CD4-positive, alpha-beta T cell treated with Interleukin-4 for 4 hours (primary cell): ENCODE results near the gene KRTAP19-2.
"Not testable (repeated sequence)": the region's sequence is repeated elsewhere in the genome, so short reads cannot be mapped to it uniquely, and the experiment has no call there.

ENCODE experiments used
- DNase-seq: peaks from one replicate; pipeline ENCODE4 v3.0.0-alpha.2; 2020

KRTAP19-2 gene

GRCh38 chr21:30487336-30487735 is at the start of gene KRTAP19-2:
TSS of gene KRTAP19-2 (minus strand) at chr21:30487436. CDS start at chr21:30487348, 88 bp downstream.
- no peak for DNase-seq

- DNase-seq: no peak
Observed at GRCh38 chr21:30518876-30519275, 31.6 kb upstream of the KRTAP19-2 start.

DNA sequence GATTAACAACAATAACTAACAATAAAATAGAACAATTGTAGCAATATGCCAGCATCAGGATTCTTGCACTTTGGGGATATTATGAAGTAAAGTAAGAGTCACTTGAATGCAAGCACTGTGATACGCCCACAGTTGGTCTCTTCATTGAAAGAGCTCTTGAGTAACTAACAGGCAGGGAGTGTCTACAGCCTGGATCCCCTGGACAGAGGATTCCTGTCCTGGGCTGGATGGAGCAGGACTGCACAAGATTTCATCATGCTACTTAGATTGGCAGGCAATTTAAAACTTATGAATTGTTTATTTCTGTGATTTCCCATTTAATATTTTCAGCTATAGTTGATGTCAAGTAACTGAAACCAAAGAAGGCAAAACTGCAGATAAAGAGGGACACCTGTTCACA is 28.4 kb upstream of the KRTAP19-2 start:
- DNase-seq: no peak

DNA sequence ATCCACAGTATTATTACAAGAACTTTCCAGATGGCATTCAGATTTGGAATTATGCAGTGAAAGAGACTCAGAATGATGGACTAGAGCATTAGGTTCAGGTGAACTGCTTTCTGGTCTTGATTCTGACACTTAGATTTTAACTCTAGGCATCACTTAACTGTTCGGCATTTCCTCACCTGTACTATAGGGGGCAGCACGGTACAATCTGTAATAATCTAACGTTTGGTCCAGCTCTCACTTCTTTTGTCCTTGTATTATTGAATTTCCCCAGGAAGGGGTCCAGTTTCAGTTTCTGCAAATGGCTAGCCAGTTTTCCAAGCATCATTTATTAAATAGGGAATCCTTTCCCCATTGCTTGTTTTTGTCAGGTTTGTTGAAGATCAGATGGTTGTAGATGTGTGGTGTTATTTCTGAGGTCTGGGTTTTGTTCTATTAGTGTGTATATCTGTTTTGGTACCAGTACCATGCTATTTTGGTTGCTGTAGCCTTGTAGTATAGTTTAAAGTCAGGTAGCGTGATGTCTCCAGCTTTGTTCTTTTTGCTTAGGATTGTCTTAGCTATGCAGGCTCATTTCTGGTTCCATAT is 18.5 kb upstream of the KRTAP19-2 start:
- not testable (repeated sequence) for DNase-seq

GRCh38 chr21:30502041-30502440 is 14.8 kb upstream of the KRTAP19-2 start, which contains the start of gene KRTAP19-5:
TSS of gene KRTAP19-5 (minus strand) at chr21:30502141. CDS start at chr21:30502090, 51 bp downstream.
- DNase-seq: no peak

- DNase-seq: no peak
Observed at GRCh38 chr21:30497065-30497464, 9.8 kb upstream of the KRTAP19-2 start, which contains the start of gene KRTAP19-4. TSS of gene KRTAP19-4 (minus strand) at chr21:30497165. CDS start at chr21:30497110, 55 bp downstream.

DNA sequence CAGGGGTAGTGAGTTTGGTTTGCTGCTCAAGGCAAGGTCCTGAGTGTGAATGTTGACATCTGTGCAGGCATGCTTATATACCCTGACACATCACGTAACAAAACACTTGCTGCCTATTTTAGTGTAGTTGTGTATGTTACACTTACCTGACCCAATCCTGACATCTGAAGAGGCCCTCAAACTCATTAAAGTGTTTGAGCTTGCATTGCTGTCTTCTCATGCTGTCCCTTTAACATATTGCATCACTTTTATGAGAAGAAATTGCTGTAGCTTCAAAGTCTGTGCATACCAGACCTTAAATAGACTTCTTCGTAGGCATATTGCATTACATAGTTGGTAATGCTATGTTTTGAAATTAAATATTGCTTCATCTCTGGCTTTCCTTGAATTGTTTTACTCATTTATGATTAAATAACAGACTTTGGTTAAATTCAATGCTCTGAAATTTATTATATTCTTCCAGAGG is 4.8 kb upstream of the KRTAP19-2 start, which contains the start of gene KRTAP19-3:
TSS of gene KRTAP19-3 (minus strand) at position 51 of the 466 bp plus-strand sequence. CDS start 56 bp downstream, outside the sequence.
- DNase-seq: no peak

- DNase-seq: no peak
Observed at GRCh38 chr21:30486180-30486579, 1.1 kb downstream of the KRTAP19-2 start.

- DNase-seq: no peak
Observed at GRCh38 chr21:30482130-30482529, 5.1 kb downstream of the KRTAP19-2 start.

GRCh38 chr21:30480145-30480544 is 7.1 kb downstream of the KRTAP19-2 start, which contains the start of gene KRTAP19-1:
TSS of gene KRTAP19-1 (minus strand) at chr21:30480367. CDS start at chr21:30480317, 50 bp downstream.
- DNase-seq: no peak

GRCh38 chr21:30479259-30479658 is 8.0 kb downstream of the KRTAP19-2 start:
- no peak for DNase-seq

- no peak for DNase-seq
Observed at GRCh38 chr21:30478004-30478403, 9.2 kb downstream of the KRTAP19-2 start.

DNA sequence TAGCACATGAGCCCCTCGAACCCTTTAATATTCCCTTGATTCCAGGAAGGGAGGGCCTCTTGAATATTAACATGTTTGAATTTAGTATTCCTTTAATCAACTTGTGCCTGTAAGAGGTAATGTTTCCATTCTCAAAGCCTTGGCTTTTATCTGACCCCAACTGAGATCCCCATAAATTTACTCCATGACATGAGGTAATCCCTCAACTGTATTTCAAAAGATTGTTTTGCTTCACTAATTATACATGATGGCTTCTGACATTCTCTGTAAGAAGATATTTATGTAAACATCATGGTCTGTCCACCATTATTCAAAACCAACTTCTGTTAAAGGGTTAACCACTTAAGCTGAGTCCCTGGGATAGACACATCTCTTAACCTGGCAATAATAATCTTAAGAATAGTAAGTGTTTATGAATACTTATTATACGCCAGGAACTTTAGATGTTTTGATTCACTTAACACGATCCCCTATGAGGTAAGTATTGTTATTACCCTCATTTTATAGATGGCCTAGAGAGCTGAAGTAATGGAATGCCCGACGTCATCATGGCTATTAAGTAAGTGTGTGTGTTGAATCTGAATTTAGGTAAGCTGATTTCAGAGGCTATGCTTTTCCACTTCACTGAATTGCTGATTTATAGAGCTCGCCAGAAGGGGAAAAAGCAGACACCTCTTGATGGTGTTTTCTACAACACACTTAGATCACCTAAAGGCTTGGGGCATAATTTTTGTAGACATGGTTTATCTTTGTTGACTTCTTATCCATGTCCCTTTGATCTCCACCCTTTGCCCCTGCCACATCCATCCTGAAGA is 18.1 kb downstream of the KRTAP19-2 start:
- DNase-seq: no peak

DNA sequence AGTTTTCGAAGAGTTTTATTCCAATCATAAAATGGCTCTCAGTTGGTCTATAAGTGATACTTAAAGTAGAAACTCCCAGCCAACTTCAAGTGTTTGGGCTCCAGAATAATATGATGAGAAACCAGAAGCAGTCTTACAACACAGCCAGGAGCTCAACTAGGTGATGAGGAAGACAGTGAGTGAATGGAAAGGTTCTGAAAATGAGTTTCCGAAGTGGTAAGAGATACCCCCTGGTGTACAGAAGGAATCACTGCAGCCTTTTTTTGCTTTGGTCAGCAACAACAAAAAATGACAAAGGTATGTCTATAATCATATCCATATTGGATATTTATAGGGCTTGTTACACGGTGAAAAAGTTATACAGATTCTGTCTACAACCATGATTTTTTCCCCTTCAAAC is 23.5 kb downstream of the KRTAP19-2 start:
- no peak for DNase-seq

DNA sequence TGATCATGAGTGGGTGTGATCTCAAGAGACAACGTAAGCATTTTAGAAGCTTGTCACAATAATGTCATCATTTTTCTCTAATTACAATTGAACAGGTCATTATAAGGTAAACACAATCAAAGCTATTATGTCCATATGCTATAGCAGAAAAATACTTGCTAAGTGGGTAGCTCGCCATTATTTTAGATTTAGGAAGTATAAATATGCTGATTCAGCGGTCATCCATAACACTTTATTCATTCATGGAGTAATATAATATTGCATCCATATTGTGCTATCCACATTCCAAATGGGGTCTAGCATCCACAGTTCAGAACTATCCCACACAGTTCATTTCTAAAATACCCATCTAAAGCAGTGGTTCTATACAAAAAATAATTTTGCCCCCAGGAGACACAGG is 38.7 kb downstream of the KRTAP19-2 start:
- DNase-seq: no peak

- DNase-seq: no peak
Observed at GRCh38 chr21:30447056-30447455, 40.2 kb downstream of the KRTAP19-2 start.

GRCh38 chr21:30444204-30444603 is 43.0 kb downstream of the KRTAP19-2 start:
- no peak for DNase-seq

DNA sequence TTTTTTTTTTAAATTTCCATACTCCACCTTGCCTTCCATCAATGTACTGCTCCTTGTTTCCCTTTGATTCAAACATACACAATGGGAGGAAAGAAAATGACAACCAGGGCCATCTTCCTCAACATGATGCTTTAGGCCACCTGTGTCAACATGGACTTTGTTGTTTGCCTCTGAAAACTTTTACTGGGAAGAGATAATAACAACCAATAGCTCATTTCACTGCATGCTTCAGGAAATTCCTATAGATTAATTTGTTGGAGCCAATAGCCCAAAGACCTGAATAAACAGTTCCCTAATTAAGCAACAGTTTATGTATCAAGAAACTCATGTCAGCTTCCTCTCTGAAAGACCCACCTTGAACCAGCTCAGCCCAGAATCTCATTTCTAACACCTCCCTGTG is 44.0 kb downstream of the KRTAP19-2 start:
- DNase-seq: no peak

GRCh38 chr21:30439975-30440374 is 47.3 kb downstream of the KRTAP19-2 start, which contains the start of gene KRTAP15-1:
TSS of gene KRTAP15-1 (plus strand) at chr21:30440275. CDS start at chr21:30440328, 53 bp downstream.
- DNase-seq: no peak
